ENCODE results near the gene PXYLP1.
"Not testable (repeated sequence)": the region's sequence is repeated elsewhere in the genome, so short reads cannot be mapped to it uniquely, and the experiment has no call there.

The PXYLP1 gene

GRCh38 chr3:141302364-141303141, 70.9 kb downstream of the PXYLP1 start:
- DNase-seq = no peak

- DNase-seq = peak; percentile 86
Observed at GRCh38 chr3:141303481-141304223, 72.0 kb downstream of the PXYLP1 start.

GRCh38 chr3:141305436-141305835, 73.8 kb downstream of the PXYLP1 start:
- DNase-seq = no peak

GRCh38 chr3:141306276-141306675, 74.7 kb downstream of the PXYLP1 start:
- no peak for DNase-seq

GRCh38 chr3:141306922-141307321, 75.3 kb downstream of the PXYLP1 start:
- DNase-seq = peak; percentile 77

- peak; percentile 22 for DNase-seq
Observed at GRCh38 chr3:141307351-141308059, 75.9 kb downstream of the PXYLP1 start.

GRCh38 chr3:141308588-141309218, 77.1 kb downstream of the PXYLP1 start:
- DNase-seq = no peak

- no peak for DNase-seq
Observed at GRCh38 chr3:141311170-141311495, 79.5 kb downstream of the PXYLP1 start.

- DNase-seq = peak; percentile 98
Observed at GRCh38 chr3:141311496-141312353, 80.1 kb downstream of the PXYLP1 start.

GRCh38 chr3:141312354-141313092, 80.9 kb downstream of the PXYLP1 start:
- DNase-seq = no peak

GRCh38 chr3:141313093-141313683, 81.6 kb downstream of the PXYLP1 start:
- DNase-seq = no peak

- DNase-seq = not testable (repeated sequence)
Observed at GRCh38 chr3:141314415-141314814, 82.8 kb downstream of the PXYLP1 start.

- DNase-seq = no peak
Observed at GRCh38 chr3:141316851-141317250, 85.2 kb downstream of the PXYLP1 start.

GRCh38 chr3:141320399-141321108, 88.9 kb downstream of the PXYLP1 start:
- DNase-seq = no peak

GRCh38 chr3:141321109-141321497, 89.5 kb downstream of the PXYLP1 start:
- DNase-seq = no peak

GRCh38 chr3:141323936-141324704, 92.5 kb downstream of the PXYLP1 start:
- DNase-seq = no peak

- DNase-seq = no peak
Observed at GRCh38 chr3:141326123-141326522, 94.5 kb downstream of the PXYLP1 start.

GRCh38 chr3:141326626-141327025, 95.0 kb downstream of the PXYLP1 start:
- no peak for DNase-seq

GRCh38 chr3:141328286-141329166, 96.9 kb downstream of the PXYLP1 start:
- DNase-seq = no peak

Measured in CD4-positive, alpha-beta T cell treated with Interleukin-17A for 1 hour (primary cell).